Astrocyte (in vitro differentiated cells and primary cell): ENCODE measurements around the gene LRP1B.

Experiments used
- CTCF ChIP-seq: IDR thresholded peaks from 2 replicates; pipeline ENCODE4 v1.5.1; 2011; ENCODE audit warnings: low read depth, mild to moderate bottlenecking, inconsistent platforms, low read length, moderate library complexity; ENCODE audit not compliant: insufficient read depth
- EZH2 ChIP-seq: IDR thresholded peaks from 2 replicates; pipeline ENCODE4 v1.6.1; 2012; ENCODE audit warnings: mild to moderate bottlenecking, low read length, inconsistent platforms; ENCODE audit not compliant: insufficient read depth

GRCh38 chr2:141582213-141582612 lies 548.6 kb downstream of the LRP1B start:
- no peak for TF ChIP-seq EZH2
- no peak for TF ChIP-seq CTCF
